Neural cell (in vitro differentiated cells): ENCODE results near the gene PDE2A.

ENCODE experiments used
- EP300 ChIP-seq: fragments of 450-650 bp; conservative IDR thresholded peaks from 2 replicates; pipeline ENCODE4 v1.6.1; 2014; ENCODE audit warnings: antibody characterized with exemption, mild to moderate bottlenecking, moderate library complexity; ENCODE audit not compliant: poor library complexity, severe bottlenecking
- TAF1 ChIP-seq: IDR thresholded peaks from 2 replicates; pipeline ENCODE4 v1.6.1; 2012; ENCODE audit warnings: low read depth
- TF ChIP-seq, protein P1 (sequence below): fragments of 450-650 bp; IDR thresholded peaks from 2 replicates; pipeline ENCODE4 v1.5.1; 2014; ENCODE audit warnings: antibody characterized with exemption, mild to moderate bottlenecking, moderate library complexity; ENCODE audit not compliant: poor library complexity, severe bottlenecking

DNA sequence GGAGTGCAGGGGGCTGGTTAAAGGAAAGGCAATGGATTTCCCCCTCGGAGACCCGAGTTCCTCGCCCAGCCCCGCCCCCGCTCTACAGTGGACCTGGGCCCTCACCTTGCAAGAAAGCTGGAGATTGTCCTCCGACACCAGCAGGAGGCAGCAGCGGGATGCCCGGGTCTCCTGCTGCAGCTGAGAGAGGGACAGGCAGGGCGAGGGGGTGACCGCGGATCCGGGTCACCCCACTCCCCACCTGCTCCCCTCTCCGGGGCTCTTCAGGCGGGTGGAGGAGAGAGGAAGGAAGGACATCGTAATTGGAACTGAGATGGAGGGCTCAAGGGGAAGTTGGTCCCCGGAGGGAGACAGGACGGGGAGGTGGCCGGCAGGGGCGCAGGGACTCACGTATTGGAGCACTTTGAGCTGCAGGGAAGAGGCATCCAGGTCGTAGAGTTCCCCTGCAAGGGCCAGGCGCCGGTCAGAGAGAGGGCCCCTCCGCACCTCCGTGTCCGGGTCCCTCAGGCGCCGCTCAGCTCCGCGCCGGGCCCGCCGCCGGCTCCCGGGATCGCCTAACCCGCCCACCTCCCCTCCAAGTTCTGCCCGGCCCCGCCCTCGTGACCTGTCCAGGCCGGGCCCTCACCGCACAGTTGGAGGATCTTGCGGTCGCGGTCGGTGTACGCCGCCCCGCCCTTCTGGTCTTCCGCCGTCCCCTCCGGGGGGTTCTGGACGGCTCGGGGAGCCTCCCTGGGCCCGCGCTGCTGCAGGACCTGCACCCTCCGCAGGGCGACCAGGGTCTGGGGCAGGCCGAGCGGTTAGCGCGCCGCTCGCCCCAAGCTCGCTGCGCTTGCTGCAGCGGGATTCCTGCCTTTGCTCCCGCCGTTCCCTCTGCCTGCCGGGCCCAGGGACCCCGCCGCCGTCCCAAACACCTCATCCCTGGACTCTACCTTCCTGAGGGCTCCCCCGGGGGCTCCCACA, 84.1 kb downstream of the PDE2A start:
- TF ChIP-seq EP300 = no peak
- TF ChIP-seq, protein P1, sequence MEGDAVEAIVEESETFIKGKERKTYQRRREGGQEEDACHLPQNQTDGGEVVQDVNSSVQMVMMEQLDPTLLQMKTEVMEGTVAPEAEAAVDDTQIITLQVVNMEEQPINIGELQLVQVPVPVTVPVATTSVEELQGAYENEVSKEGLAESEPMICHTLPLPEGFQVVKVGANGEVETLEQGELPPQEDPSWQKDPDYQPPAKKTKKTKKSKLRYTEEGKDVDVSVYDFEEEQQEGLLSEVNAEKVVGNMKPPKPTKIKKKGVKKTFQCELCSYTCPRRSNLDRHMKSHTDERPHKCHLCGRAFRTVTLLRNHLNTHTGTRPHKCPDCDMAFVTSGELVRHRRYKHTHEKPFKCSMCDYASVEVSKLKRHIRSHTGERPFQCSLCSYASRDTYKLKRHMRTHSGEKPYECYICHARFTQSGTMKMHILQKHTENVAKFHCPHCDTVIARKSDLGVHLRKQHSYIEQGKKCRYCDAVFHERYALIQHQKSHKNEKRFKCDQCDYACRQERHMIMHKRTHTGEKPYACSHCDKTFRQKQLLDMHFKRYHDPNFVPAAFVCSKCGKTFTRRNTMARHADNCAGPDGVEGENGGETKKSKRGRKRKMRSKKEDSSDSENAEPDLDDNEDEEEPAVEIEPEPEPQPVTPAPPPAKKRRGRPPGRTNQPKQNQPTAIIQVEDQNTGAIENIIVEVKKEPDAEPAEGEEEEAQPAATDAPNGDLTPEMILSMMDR = peak; percentile 59
- TF ChIP-seq TAF1 = no peak
